Vagina (tissue), 2 donors: ENCODE results near the gene MEIKIN.

Experiments
- CTCF ChIP-seq, 3 experiments: fragments of 450-650 bp in 2 of 3; fragments of 200-600 bp in 1 of 3; sonication (generic) in 1 of 3; IDR thresholded peaks; one replicate each; pipeline ENCODE4 v1.5.1; 2017 to 2019; ENCODE audit warnings: antibody characterized with exemption in 3 of 3, mild to moderate bottlenecking in 2 of 3, moderate library complexity in 2 of 3
- POLR2A ChIP-seq, 2 donors: fragments of 450-650 bp; IDR thresholded peaks; one replicate each; pipeline ENCODE4 v1.6.1; 2017; ENCODE audit warnings: antibody characterized with exemption in 2 of 2, mild to moderate bottlenecking in 2 of 2, moderate library complexity in 2 of 2
- POLR2AphosphoS5 ChIP-seq, 2 donors: sonication (generic); formaldehyde crosslinking; IDR thresholded peaks; one replicate each; pipeline ENCODE4 v1.9.0; 2017; ENCODE audit warnings: antibody characterized with exemption in 2 of 2, mild to moderate bottlenecking in 2 of 2, low read depth in 1 of 2; ENCODE audit not compliant: insufficient read depth in 1 of 2

- TF ChIP-seq POLR2A (IDR thresholded peaks at IDR 0.05) (no peak), CTCF (IDR thresholded peaks at IDR 0.05) (no peak), POLR2AphosphoS5 (IDR thresholded peaks at IDR 0.05; ENCODE audit: insufficient read depth in 1 of 2, low read depth in 1 of 2) (no peak)
Measured at GRCh38 chr5:131855452-131855851, 90.0 kb downstream of the MEIKIN start.
